KOPT-K1 (cell line): ENCODE results near the gene SETD3.

ENCODE experiments used
- H3K27ac ChIP-seq: fragments of 200-600 bp; sonication (generic); 2 replicates; pipeline ENCODE4 v1.5.1; 2016; ENCODE audit warnings: antibody characterized with exemption, mild to moderate bottlenecking, low read depth, low read length; ENCODE audit not compliant: poor library complexity, severe bottlenecking
- H3K36me3 ChIP-seq: fragments of 200-600 bp; sonication (generic); 2 replicates; pipeline ENCODE4 v1.5.1; 2017; ENCODE audit warnings: antibody characterized with exemption, mild to moderate bottlenecking, low read length, moderate library complexity; ENCODE audit not compliant: insufficient read depth
- H3K9me3 ChIP-seq: fragments of 200-600 bp; sonication (generic); 2 replicates; pipeline ENCODE4 v1.5.1; 2017; ENCODE audit warnings: antibody characterized with exemption, low read length, mild to moderate bottlenecking; ENCODE audit not compliant: insufficient read depth, poor library complexity, severe bottlenecking

The SETD3 gene

DNA sequence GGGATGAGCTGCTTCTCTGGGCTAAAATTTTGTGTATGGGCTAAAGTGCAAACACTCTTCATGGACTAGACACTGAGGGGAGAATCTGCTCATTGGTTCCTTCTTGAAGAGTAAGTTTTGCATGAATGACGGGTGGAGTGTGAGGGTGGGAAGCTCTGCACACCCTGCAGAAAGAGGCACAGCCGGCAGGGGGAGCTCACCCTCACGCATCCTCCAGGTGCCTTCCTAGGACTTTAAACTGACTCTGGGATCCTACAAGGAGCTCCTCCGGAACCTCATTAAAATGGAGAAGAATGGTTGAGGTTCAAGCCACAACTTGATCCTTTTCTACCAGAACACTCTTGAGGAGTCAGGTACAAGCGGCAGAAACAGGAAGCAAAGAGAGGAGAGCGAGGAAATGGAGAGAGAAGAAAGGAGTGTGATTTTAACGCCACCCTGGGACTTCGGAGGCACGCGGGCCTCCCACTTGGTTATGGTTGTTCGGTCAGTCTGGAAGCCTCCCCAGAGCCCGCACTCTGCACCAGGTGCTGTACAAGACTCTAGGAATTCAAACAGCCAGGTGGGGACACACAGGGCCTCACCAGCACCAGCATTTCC lies 87.5 kb downstream of the SETD3 start:
- Histone ChIP-seq H3K27ac (no peak overlapping the region), H3K36me3 (peaks cover 49% of the 10 kb centered on the region), H3K9me3 (no peaks in the 10 kb centered on the region)

DNA sequence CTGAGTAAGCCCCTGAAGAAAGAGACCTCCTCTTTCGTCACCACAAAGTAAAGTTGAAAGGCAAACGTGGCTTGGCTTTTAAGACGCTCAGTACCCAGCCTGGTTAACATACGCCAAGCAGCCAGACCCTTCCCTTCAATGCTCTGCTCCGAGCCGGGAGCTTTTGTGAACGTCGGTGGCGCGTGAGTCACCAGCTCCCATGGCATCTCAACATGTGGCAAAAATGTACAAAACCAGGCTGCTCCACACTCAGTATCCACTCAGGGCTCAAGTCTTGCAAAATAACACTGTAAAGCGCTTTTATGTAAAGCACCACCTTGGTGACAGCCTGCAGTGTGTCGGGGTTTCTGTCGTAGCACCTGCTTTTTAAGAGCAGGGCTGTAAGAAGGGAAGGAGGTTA lies 89.0 kb downstream of the SETD3 start:
- Histone ChIP-seq H3K36me3 (peaks cover 34% of the 10 kb centered on the region), H3K27ac (no peak overlapping the region), H3K9me3 (no peaks in the 10 kb centered on the region)

GRCh38 chr14:99389174-99389826 lies 91.4 kb downstream of the SETD3 start:
- Histone ChIP-seq H3K27ac (no peak overlapping the region), H3K9me3 (no peaks in the 10 kb centered on the region), H3K36me3 (peaks cover 12% of the 10 kb centered on the region)

- Histone ChIP-seq H3K36me3 (0 out of 2 replicates have a peak, but pooled peaks cover 2% of the 10 kb centered on the region), H3K9me3 (no peaks in the 10 kb centered on the region), H3K27ac (no peak overlapping the region)
These were observed 92.4 kb downstream of the SETD3 start for GRCh38 chr14:99388286-99388685.

GRCh38 chr14:99387880-99388279 lies 92.8 kb downstream of the SETD3 start:
- H3K27ac ChIP-seq = no peak overlapping the region
- H3K9me3 ChIP-seq = no peaks in the 10 kb centered on the region
- no peaks in the 10 kb centered on the region for H3K36me3 ChIP-seq

DNA sequence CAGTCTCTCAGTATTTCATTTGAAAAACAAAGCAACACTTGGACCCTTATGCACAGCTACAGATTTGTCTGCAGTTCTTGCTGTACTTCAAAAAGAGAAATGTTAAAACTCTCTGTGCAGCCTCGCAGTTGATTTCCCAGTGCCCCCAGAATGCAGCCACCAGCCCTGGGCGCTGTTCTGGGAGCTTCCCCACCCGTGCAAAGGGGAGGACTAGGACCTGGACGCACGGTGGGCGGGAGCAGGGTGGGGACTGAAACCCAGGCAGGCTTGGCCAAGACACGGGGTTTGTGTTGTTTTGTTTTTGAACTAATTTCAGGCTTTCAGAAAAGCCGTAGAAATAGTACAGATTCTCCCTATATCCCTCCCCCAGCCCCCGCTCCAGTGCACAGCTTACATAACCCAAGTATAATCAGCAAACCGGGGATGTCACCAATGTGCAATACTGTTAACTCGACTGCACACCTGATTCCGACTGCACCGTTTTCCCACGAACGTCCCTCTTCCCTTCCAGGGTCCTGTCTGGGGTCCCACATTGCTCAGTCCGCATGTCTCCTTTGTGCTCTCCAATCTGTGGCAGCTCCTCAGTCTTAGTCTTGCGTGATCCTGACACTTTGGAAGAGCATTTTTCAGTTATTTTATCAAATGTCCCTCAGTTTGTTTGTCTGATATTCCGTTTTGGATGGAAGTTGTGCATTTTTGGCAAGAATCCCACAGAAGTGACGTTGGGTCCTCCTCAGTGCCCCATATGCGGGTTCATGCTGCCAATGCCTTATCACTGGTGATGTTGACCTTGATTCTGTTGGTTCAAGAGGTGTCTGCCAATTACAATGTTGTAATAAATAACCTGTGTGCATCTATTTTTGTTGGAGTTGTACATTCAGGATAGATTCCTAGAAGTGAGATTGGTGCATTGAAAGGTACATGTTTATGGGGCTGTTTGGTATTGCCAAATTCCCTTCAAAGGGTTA lies 95.9 kb downstream of the SETD3 start:
- H3K27ac ChIP-seq = no peak overlapping the region
- no peaks in the 10 kb centered on the region for H3K9me3 ChIP-seq
- no peaks in the 10 kb centered on the region for H3K36me3 ChIP-seq

GRCh38 chr14:99383472-99384449 lies 96.9 kb downstream of the SETD3 start:
- no peaks in the 10 kb centered on the region for H3K9me3 ChIP-seq
- no peaks in the 10 kb centered on the region for H3K36me3 ChIP-seq
- no peak overlapping the region for H3K27ac ChIP-seq

DNA sequence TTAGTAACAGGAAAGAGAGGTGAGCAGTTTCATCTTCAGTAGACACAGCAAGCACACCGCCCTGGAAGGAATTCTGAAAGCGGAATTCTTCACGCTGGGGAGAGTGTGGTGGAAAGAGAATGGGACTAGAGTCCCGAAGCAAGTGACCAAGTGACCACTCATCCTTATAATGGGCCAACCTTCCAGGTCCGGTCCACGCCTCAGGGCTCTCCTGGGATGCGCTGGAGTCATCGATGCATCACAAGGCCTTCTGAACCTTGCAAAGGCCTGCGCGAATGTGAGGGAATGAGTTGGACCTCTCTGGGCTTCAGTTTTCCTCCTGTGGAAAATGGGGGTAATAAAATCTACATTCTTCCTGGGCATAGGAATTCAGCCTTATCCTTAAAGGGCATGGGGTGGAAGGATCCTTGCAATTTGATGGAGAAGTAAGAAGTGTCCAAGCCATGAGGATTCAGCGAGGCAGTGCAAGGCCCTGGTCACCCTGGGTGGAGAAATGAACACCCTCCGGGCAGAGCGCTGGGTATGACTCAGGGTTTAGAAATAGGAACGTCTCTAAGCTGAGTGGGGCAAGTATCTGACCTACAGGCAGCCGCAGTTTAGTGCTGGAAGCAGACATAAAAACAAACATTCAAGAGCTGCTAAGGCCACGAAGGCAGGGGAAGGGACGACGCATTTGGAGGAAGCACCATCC lies 97.7 kb downstream of the SETD3 start:
- H3K27ac ChIP-seq = no peak overlapping the region
- no peaks in the 10 kb centered on the region for H3K9me3 ChIP-seq
- no peaks in the 10 kb centered on the region for H3K36me3 ChIP-seq

- no peaks in the 10 kb centered on the region for H3K36me3 ChIP-seq
- no peaks in the 10 kb centered on the region for H3K9me3 ChIP-seq
These were observed 98.6 kb downstream of the SETD3 start for GRCh38 chr14:99382071-99382470.

DNA sequence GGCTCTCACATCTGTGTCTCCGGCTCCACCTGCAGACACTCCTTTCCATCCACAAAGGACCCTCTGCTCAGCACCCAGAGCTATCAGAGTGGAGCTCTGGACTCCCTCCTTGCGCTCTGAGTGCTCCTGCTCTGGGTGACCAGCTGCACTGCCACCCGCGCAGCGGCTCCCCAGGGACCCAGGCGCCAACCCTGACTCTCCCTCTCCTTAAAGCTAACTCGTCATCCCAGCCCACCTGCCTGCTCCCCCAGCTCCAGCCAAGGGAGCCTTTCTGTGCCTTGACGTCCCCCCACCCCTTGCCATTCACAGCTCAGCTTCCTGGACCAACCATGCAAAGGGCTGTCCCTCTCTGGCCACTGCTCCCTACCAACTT lies 99.0 kb downstream of the SETD3 start:
- Histone ChIP-seq H3K9me3 (no peaks in the 10 kb centered on the region), H3K36me3 (no peaks in the 10 kb centered on the region), H3K27ac (no peak overlapping the region)

More at GRCh38 chr14:99382071-99382470, 98.6 kb downstream of the SETD3 start:
- no peak overlapping the region for H3K27ac ChIP-seq

GRCh38 chr14:99380991-99381687 lies 99.5 kb downstream of the SETD3 start:
- no peaks in the 10 kb centered on the region for H3K9me3 ChIP-seq
- no peaks in the 10 kb centered on the region for H3K36me3 ChIP-seq
- H3K27ac ChIP-seq = no peak overlapping the region

DNA sequence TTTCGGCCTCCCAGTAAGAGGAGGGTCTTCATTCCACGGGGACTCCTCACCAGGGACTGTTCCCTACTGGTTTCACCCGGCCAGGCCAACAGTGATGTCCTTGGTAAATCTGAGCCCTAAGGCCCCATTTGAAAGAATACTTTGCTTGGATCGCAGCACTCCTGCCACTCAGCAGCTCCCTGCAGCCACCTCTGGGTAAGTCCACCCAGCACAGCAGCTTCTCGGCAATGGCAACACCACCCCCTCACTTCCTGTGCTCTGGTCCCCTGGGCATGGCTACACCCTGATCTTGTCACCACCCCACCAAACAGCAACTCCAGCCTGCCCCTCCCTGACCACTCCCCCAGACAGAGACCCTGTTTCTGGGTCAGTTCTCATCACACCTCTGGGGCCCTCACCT lies 100.3 kb downstream of the SETD3 start:
- H3K27ac ChIP-seq = no peak overlapping the region
- no peaks in the 10 kb centered on the region for H3K36me3 ChIP-seq
- no peaks in the 10 kb centered on the region for H3K9me3 ChIP-seq

DNA sequence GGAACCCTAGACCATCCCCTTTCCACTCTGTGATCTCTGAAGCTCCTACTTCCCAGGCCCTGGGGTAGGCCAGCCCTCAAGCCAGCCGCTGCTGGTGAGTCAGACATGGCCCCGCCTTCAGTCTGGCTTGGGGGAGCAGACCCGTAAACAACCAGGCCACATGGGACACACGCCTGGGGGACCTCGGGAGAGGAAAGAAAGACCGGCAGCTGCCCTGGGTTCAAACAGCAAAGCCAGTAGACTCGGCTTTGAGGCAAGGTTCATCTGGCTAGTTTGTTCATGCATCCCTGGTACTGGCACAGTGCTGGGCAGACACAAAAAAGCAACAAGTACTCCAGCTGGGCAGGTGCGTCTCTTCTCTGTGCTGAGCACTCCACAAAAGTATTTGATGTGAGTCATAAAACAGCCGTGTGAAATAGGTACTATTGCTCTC lies 101.9 kb downstream of the SETD3 start:
- H3K27ac ChIP-seq = no peak overlapping the region
- no peaks in the 10 kb centered on the region for H3K36me3 ChIP-seq

More for the DNA sequence above, 101.9 kb downstream of the SETD3 start:
- no peaks in the 10 kb centered on the region for H3K9me3 ChIP-seq
